Measurements from ENCODE around the gene SDK1. TPM values are rescaled to one million over a fixed set of nuclear protein-coding genes. Genes with fewer than 3 reads are reported as not detected.

SDK1 gene
- total RNA-seq, 1 experiment from 2014 or later = 9.3 TPM

DNA sequence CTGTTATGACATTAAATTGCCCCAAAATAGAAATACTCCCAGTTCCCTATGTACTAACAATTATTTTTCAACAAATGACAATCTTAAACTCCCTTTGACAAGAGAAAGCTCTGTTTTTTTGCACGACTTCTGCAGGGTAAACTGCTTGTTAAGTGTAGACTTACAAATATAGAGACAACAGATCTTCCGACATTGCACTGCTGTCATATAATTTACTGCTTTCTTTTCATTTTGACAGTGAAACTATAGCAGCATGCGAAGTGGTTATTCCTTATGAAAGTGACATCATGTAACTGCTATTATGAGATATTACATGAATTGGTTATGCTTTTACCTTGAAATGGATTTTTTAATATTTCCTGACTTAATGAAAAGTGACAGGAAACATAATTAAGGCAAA lies 659.9 kb downstream of the SDK1 start:
- H3K36me3 Mint-ChIP-seq = no peaks in the 10 kb centered on the region
- H3K27ac Mint-ChIP-seq = no peak overlapping the region
- H3K4me3 Mint-ChIP-seq = no peak overlapping the region
- no peaks in the 10 kb centered on the region for H3K27me3 Mint-ChIP-seq (ENCODE audit: low read depth)
- no peaks in the 10 kb centered on the region for H3K4me1 Mint-ChIP-seq
- ATAC-seq = no peak
- ChIA-PET CTCF (no interaction called here), POLR2A (no interaction called here)
- no peaks in the 10 kb centered on the region for H3K9me3 Mint-ChIP-seq
- no peak for DNase-seq (ENCODE audit: low spot score)
- no peak for TF ChIP-seq CREB1 (CRISPR knock-in tag; IDR thresholded peaks at IDR 0.05)
- TF ChIP-seq, protein P1, sequence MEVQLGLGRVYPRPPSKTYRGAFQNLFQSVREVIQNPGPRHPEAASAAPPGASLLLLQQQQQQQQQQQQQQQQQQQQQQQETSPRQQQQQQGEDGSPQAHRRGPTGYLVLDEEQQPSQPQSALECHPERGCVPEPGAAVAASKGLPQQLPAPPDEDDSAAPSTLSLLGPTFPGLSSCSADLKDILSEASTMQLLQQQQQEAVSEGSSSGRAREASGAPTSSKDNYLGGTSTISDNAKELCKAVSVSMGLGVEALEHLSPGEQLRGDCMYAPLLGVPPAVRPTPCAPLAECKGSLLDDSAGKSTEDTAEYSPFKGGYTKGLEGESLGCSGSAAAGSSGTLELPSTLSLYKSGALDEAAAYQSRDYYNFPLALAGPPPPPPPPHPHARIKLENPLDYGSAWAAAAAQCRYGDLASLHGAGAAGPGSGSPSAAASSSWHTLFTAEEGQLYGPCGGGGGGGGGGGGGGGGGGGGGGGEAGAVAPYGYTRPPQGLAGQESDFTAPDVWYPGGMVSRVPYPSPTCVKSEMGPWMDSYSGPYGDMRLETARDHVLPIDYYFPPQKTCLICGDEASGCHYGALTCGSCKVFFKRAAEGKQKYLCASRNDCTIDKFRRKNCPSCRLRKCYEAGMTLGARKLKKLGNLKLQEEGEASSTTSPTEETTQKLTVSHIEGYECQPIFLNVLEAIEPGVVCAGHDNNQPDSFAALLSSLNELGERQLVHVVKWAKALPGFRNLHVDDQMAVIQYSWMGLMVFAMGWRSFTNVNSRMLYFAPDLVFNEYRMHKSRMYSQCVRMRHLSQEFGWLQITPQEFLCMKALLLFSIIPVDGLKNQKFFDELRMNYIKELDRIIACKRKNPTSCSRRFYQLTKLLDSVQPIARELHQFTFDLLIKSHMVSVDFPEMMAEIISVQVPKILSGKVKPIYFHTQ (CRISPR knock-in tag; IDR thresholded peaks at IDR 0.05) = no peak
- TF ChIP-seq EMX1 (CRISPR knock-in tag; IDR thresholded peaks at IDR 0.05) = no peak
- TF ChIP-seq ETV6 (CRISPR knock-in tag; IDR thresholded peaks at IDR 0.05) = no peak
- TF ChIP-seq, protein P2, sequence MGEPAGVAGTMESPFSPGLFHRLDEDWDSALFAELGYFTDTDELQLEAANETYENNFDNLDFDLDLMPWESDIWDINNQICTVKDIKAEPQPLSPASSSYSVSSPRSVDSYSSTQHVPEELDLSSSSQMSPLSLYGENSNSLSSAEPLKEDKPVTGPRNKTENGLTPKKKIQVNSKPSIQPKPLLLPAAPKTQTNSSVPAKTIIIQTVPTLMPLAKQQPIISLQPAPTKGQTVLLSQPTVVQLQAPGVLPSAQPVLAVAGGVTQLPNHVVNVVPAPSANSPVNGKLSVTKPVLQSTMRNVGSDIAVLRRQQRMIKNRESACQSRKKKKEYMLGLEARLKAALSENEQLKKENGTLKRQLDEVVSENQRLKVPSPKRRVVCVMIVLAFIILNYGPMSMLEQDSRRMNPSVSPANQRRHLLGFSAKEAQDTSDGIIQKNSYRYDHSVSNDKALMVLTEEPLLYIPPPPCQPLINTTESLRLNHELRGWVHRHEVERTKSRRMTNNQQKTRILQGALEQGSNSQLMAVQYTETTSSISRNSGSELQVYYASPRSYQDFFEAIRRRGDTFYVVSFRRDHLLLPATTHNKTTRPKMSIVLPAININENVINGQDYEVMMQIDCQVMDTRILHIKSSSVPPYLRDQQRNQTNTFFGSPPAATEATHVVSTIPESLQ (CRISPR knock-in tag; IDR thresholded peaks at IDR 0.05) = no peak
- no peak for TF ChIP-seq GTF2I (CRISPR knock-in tag; conservative IDR thresholded peaks at IDR 0.05)
- no peak for TF ChIP-seq IRF2 (CRISPR knock-in tag; IDR thresholded peaks at IDR 0.05; ENCODE audit: borderline replicate concordance, low read depth)
- TF ChIP-seq, protein P3, sequence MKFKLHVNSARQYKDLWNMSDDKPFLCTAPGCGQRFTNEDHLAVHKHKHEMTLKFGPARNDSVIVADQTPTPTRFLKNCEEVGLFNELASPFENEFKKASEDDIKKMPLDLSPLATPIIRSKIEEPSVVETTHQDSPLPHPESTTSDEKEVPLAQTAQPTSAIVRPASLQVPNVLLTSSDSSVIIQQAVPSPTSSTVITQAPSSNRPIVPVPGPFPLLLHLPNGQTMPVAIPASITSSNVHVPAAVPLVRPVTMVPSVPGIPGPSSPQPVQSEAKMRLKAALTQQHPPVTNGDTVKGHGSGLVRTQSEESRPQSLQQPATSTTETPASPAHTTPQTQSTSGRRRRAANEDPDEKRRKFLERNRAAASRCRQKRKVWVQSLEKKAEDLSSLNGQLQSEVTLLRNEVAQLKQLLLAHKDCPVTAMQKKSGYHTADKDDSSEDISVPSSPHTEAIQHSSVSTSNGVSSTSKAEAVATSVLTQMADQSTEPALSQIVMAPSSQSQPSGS (CRISPR knock-in tag; IDR thresholded peaks at IDR 0.05; ENCODE audit: borderline replicate concordance, low read depth) = no peak
- no peak for TF ChIP-seq OVOL2 (CRISPR knock-in tag; IDR thresholded peaks at IDR 0.05; ENCODE audit: borderline replicate concordance)

DNA sequence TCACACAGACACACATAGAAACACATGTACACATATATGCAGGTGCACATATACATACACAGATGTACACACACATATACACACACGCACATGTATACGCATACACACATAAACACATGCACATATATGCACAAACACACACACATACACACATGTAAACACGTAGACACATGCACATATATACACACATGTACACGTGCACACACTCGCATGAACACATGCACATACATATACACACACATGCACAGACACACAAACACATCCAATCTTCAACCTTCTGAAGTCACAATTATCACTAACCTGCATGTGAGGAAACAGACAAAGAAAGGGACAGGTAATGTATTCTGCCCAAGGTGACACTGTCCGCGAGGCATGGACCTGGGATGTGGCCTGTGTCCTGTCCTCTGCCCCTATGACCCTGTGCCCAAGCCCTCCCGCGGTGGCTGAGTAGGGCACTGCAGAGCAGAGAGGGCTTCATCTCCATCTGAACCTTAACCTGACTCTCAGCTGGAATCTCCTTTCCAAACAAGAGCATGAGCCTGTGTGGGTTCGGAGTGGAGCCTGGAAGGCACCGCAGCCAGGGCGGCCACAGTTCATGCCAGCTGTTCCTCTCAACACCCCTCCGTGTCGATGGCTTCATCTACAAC lies 660.9 kb downstream of the SDK1 start:
- ChIA-PET POLR2A (no interaction called here), CTCF (no interaction called here)
- no peak for DNase-seq (ENCODE audit: low spot score)
- TF ChIP-seq, protein P4, sequence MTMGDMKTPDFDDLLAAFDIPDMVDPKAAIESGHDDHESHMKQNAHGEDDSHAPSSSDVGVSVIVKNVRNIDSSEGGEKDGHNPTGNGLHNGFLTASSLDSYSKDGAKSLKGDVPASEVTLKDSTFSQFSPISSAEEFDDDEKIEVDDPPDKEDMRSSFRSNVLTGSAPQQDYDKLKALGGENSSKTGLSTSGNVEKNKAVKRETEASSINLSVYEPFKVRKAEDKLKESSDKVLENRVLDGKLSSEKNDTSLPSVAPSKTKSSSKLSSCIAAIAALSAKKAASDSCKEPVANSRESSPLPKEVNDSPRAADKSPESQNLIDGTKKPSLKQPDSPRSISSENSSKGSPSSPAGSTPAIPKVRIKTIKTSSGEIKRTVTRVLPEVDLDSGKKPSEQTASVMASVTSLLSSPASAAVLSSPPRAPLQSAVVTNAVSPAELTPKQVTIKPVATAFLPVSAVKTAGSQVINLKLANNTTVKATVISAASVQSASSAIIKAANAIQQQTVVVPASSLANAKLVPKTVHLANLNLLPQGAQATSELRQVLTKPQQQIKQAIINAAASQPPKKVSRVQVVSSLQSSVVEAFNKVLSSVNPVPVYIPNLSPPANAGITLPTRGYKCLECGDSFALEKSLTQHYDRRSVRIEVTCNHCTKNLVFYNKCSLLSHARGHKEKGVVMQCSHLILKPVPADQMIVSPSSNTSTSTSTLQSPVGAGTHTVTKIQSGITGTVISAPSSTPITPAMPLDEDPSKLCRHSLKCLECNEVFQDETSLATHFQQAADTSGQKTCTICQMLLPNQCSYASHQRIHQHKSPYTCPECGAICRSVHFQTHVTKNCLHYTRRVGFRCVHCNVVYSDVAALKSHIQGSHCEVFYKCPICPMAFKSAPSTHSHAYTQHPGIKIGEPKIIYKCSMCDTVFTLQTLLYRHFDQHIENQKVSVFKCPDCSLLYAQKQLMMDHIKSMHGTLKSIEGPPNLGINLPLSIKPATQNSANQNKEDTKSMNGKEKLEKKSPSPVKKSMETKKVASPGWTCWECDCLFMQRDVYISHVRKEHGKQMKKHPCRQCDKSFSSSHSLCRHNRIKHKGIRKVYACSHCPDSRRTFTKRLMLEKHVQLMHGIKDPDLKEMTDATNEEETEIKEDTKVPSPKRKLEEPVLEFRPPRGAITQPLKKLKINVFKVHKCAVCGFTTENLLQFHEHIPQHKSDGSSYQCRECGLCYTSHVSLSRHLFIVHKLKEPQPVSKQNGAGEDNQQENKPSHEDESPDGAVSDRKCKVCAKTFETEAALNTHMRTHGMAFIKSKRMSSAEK (CRISPR knock-in tag; IDR thresholded peaks at IDR 0.05; ENCODE audit: borderline replicate concordance) = no peak
- TF ChIP-seq ZNF121 (CRISPR knock-in tag; IDR thresholded peaks at IDR 0.05) (no peak), JUN (CRISPR knock-in tag; IDR thresholded peaks at IDR 0.05) (no peak), FOXP1 (CRISPR knock-in tag; IDR thresholded peaks at IDR 0.05; ENCODE audit: borderline replicate concordance) (no peak), GTF2I (CRISPR knock-in tag; conservative IDR thresholded peaks at IDR 0.05) (no peak), OVOL2 (CRISPR knock-in tag; IDR thresholded peaks at IDR 0.05; ENCODE audit: borderline replicate concordance) (no peak), TEAD1 (CRISPR knock-in tag; IDR thresholded peaks at IDR 0.05) (no peak)
- TF ChIP-seq, protein P5, sequence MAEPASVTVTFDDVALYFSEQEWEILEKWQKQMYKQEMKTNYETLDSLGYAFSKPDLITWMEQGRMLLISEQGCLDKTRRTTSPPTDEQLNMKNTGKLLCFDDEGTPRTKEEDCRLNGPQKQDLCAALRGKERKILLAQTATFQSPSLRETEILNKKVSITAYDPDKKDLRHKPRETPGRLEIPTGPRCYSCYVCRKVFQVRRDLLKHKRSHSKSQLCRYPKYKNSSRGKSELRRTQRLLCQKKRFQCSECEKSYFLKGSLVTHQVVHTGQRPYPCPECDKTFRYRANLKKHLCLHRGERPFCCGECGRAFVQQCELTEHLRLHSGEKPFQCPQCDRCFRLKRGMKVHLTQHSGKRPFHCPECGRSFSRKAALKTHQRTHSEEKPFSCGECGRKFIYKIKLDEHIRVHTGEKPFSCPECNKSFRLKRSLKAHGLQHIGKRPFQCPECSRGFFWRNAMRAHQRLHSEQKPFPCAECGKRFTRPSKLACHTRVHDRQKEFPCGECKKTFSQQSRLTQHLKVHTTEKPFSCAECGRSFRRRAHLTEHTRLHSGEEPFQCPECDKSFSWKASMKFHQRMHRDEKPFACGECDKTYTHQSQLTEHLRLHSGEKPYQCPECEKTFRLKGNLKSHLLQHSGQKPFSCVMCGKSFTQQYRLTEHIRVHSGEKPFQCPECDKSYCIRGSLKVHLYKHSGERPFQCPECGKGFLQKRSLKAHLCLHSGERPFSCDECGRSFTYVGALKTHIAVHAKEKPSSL (CRISPR knock-in tag; conservative IDR thresholded peaks at IDR 0.05) = no peak
- TF ChIP-seq, protein P6, sequence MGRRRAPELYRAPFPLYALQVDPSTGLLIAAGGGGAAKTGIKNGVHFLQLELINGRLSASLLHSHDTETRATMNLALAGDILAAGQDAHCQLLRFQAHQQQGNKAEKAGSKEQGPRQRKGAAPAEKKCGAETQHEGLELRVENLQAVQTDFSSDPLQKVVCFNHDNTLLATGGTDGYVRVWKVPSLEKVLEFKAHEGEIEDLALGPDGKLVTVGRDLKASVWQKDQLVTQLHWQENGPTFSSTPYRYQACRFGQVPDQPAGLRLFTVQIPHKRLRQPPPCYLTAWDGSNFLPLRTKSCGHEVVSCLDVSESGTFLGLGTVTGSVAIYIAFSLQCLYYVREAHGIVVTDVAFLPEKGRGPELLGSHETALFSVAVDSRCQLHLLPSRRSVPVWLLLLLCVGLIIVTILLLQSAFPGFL (CRISPR knock-in tag; IDR thresholded peaks at IDR 0.05; ENCODE audit: borderline replicate concordance) = no peak
- TF ChIP-seq, protein P7, sequence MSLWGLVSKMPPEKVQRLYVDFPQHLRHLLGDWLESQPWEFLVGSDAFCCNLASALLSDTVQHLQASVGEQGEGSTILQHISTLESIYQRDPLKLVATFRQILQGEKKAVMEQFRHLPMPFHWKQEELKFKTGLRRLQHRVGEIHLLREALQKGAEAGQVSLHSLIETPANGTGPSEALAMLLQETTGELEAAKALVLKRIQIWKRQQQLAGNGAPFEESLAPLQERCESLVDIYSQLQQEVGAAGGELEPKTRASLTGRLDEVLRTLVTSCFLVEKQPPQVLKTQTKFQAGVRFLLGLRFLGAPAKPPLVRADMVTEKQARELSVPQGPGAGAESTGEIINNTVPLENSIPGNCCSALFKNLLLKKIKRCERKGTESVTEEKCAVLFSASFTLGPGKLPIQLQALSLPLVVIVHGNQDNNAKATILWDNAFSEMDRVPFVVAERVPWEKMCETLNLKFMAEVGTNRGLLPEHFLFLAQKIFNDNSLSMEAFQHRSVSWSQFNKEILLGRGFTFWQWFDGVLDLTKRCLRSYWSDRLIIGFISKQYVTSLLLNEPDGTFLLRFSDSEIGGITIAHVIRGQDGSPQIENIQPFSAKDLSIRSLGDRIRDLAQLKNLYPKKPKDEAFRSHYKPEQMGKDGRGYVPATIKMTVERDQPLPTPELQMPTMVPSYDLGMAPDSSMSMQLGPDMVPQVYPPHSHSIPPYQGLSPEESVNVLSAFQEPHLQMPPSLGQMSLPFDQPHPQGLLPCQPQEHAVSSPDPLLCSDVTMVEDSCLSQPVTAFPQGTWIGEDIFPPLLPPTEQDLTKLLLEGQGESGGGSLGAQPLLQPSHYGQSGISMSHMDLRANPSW (CRISPR knock-in tag; conservative IDR thresholded peaks at IDR 0.05; ENCODE audit: low read depth) = no peak
- ATAC-seq = no peak
- no peaks in the 10 kb centered on the region for H3K36me3 Mint-ChIP-seq
- no peak overlapping the region for H3K4me3 Mint-ChIP-seq
- no peaks in the 10 kb centered on the region for H3K9me3 Mint-ChIP-seq
- H3K4me1 Mint-ChIP-seq = no peaks in the 10 kb centered on the region
- no peaks in the 10 kb centered on the region for H3K27me3 Mint-ChIP-seq (ENCODE audit: low read depth)
- no peak overlapping the region for H3K27ac Mint-ChIP-seq

All from WTC11 (cell line).